HG02642 (cell line): ENCODE data around the gene BTRC.
"Not testable (repeated sequence)": the region's sequence is repeated elsewhere in the genome, so short reads cannot be mapped to it uniquely, and the experiment has no call there.

Experiments used
- ATAC-seq: cut with Tn5 transposase; IDR thresholded peaks from one replicate; pipeline ENCODE4 v1.9.1; 2021; ENCODE audit warnings: mild to moderate bottlenecking; ENCODE audit not compliant: unreplicated experiment, poor library complexity

BTRC gene

DNA sequence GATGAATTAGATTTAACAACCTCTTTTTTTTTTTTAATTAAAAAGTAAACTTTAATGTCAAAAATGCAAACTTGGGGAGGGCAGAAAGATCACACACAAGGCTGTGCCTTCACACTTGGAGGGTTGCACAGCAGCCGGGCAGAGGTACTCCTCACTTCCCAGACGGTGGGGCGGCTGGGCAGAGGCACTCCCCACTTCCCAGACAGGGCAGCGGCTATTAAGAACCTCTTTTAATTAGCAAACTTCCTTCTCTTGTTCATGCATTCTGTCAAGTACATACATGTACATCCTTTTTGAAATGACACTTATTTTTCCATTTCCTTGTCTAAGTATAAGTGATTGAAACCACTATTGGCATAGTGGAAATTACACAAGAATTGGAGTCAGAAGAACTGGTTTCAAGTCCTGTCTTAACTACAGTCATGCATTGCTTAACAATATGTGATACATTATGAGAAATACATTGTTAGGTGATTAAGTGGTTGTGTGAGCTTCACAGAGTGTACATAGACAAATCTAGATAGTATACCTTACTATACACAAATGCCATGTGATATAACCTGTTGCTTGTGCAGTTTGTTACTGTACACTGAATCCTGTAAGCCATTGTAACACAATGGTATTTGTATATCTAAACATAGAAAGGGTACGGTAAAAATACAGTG is 26.5 kb downstream of the BTRC start:
- ATAC-seq: no peak

DNA sequence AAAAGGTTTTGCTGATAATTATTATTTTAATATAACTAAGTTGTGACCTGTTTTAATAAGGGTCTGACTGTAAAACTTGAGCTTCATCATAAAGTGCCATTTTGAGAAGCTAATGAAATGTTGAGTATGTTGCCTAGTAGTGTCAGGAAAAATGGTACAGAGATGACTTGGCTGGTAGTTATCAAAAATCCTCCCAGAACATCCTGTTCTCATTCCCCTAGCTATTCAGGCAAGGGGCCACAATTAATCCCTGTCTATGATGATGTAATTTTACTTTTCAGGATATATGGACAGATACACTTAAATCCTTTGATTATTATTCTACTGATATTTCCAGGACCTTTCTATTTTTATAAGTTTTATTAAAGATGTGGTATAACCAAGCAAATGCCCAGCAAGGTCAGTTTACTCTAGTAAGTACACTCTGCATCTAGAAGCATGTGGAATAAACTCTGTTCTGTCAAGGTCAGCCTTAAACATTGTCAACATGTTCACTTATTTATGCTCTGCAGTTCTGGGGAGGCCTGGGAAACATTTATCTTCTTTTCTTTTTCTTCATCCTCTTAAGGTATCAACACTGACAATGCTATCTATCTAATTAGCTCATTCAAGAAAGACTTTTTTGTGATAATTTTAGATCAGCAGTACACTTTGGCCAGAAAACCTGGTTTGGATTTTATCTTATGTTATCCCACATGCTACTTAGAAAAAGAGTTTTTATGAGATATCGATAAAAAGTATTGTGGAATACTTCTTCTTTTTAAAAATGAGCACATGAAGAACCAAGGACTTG is 32.1 kb downstream of the BTRC start:
- ATAC-seq: no peak

DNA sequence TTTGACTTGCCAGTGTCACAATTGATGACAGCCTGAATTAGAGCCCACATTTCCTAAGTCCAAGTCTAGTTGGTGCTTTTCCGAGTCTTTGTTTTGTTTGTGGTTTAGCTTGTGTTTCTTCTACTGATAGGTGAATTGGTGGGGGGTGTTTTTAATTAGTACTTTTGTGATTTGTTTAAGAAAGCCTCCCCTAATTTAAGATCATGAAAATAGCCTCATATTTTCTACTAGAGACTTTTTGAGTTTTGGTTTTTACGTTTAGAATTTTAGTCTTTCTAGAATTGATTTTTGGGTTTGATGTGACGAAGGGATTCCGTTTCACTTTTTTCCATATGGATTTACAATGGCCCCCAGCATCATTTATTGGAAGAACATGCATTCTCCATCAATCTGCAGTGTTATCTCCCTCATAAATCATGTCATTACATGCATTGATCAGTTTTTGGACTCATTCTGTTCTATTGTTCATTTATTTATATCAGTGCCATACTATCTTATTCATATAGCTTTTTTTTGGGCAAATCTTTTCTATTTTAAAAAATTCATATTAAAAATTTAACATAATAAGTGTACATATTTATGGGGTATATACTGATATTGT is 32.8 kb downstream of the BTRC start:
- no peak for ATAC-seq

DNA sequence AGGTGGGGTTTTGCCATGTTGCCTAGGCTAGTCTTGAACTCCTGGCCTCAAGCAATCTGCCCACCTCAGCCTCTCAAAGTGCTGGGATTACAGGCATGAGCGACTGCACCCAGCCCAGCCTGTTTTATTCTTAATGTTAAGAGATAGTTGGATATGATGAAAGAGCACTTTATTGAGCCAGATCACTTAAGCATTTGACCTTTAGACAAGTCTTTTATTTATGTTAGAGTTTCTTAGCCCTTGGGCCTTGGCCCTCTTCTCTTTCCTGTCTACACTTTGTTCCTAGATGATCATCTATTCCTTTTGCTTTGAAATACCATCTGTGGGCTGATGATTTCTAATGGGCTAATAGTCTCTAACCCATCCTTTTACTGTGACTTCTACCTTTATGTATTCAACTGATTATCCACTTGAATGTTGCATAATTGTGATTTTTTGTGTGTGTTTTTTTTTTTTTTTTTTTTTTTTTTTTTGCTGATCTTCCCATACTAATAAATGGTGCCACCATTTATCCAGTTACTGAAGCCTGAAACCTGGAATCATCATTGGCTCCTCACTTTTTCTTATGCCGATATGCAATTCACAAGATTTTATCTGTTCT is 34.8 kb downstream of the BTRC start:
- no peak for ATAC-seq

DNA sequence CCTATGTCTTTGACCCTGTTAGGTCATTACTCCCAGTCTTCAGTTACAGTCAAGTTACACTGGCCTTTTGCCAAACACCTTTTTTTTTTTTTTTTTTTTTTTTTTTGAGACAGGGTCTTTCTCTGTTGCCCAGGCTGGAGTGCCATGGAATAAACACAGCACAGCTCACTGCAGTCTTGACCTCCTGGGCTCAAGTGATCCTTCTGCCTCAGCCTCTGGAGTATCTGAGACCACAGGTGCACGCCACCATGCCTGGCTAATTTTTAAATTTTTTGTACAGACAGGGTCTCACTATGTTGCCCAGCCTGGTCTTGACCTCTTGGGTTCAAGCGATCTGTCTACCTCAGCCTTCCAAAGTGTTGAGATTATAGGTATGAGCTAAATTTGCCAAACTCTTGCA is 35.6 kb downstream of the BTRC start:
- not testable (repeated sequence) for ATAC-seq

DNA sequence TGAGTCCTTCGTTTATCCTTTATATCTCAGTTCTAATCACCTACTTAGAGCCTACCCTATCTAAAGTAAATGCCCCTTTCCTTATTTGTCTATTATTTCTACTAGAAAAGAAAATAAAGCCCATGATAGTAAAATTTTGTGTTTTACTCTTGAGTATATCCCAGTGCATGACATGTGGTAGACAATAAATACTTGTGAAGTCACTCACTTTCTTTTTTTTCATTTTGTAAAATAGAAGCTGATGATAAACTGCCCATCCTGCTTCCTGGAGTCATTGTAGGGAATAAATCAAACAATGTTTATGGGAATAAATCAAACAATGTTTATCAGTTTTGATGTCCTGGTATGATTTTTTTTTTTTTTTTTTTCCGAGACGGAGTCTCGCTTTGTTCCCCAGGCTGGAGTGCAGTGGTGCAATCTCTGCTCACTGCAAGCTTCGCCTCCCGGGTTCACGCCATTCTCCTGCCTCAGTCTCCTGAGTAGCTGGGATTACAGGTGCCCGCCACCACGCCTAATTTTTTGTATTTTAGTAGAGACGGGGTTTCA is 36.1 kb downstream of the BTRC start:
- ATAC-seq: no peak

DNA sequence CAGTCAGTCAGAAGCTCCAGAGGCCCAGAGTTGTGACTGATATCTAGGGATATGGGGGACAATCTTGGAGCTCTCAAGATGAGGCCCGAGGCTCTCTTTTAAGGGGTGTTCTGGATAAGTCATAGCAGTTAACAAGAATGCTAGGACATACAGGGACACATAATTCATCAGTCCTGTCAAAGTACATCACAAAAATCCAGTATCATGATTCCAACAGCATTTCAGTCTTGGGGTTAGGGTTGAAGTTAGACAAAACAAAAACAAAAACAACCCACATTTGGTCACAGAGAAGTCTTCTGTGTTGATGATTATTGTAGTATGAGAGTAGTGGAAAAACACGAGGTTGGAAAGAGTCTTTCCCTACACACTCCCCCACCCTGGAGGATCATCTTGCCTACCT is 39.4 kb downstream of the BTRC start:
- ATAC-seq: no peak

DNA sequence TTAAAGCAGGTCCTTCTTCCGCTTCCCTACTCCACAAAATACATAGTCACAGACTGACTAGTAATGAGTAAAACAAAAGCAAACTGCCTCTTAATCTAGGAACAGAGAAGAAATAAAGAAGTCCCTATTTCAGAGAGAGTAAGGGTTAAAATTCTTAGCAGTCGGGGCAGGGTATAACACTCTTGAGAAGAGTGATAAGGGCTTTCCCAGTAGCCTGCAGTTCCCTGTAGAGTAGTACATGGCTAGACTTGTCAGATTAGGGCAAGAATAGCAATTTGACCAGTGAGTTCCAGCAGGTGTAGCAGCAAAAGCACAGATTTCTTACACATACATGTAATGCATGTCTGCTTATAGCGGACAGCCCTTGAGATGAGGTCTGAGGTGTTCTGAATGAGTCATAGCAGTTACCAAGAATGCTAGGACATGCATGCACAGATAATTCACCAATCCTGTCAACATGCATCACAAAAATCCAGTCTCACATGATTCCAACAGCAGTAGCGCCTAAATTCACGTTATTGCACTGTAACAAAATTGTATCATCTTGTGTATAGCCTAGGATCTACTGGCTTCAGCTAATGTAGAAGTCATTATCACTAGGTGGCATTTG is 40.7 kb downstream of the BTRC start:
- ATAC-seq: no peak

DNA sequence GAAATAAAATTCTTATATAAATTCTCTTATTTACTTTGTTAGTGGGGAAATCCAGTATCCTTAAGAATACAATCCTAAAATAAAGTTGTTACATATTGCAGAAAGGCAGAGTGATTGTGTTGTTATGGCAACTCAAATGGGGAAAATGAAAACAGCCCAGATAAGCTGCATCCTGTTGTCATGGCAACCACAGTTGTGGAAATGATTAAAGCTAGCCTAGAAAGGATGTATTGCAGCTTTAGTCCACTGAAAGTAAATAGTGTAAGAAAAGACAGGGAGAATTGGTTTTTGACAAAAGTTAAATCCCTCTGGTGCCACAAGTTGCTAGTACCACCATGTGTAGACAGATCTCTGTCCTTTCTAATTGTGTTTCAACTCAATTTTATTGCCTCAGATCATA is 43.2 kb downstream of the BTRC start:
- no peak for ATAC-seq

DNA sequence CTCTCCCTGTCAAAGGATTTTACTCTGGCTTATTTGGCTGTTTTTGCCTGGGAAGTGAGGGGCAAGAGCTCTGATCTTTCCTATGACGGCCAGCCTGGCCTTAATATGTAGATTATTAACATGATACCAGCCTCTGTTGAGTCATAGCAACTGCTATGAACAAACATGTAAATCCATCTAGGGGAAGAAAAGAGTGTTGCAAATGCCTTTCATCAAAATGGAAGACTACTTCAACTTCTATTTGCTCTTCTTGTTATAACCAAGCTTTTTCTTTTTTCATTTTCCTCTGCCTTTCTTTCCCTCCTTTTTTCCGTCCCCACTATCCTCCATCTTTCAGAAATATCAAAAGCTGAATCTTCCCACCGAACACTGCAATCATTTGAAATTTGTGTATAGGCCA is 46.6 kb downstream of the BTRC start:
- no peak for ATAC-seq

DNA sequence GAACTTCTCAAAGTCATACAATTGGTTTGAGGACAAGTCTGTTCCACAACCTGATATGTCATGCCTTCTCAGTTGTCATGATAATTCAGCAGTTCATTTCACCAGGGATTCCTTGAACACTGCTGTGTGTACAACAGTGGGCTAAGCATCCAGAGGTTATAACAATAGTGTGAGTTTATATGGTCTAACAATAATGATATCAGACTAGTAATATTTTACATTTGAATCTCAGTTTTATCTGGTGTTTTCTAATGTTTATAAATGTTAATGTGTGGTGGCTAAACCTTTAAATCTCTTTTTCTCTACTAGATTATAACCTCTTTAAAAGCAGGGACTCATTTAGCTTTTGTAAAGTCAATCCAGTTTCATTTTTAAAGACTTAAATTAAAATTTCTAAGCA is 48.7 kb downstream of the BTRC start:
- no peak for ATAC-seq

DNA sequence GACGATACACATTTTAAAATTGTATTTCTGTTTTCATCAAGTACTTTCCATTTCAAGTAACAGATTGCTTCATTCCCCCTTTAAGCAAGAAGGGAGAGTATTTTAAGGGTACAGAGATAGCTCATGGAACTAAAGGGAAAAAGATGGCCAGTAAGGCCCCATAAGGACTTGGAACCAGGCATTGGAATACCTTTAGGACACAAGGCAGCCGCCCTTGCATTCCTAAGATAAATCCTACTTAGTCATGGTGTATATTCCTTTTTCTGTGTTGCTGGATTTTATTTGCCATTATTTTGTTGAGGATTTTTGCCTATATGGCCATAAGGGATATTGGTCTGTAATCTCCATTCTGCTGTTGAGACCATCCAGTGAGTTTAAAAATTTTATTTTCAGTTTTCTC is 49.2 kb downstream of the BTRC start:
- ATAC-seq: no peak

DNA sequence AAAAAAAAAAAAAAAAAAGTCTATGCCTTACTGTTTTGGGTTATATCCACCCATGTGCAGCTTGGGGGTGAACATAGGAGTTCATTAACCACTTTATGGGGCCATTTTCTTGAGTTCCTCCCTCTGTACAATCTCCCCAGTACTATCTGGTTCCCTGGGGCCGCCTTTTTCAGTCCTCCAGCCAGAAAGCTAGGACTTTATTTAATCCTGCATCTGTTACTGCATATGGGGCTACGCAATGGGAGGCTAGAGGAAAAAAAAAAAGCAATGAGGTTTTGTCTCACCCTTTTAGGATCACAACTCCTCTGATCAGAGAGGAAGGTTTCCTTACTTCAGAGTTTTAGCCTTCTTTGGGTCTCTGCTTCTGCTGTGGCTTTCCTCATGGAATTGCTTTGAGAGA is 51.0 kb downstream of the BTRC start:
- no peak for ATAC-seq

DNA sequence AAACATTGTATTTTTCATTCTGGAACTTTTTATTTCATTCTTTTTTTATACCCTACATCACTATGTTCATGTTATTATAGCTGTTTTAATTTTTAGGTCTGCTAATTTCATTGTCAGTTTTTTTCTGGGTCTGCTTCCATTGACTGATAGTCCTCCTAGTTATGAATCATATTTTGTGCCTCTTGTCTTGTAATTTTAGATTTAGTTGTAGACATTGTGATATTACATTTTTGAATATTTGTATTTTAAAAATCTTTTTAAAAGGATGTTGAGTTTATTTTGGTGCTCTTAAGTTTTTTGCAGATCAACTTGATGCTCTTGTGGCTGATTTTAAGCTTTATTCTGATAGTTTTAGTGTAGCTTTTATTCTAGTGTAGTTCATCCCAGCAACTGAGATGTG is 57.6 kb downstream of the BTRC start:
- ATAC-seq: no peak

DNA sequence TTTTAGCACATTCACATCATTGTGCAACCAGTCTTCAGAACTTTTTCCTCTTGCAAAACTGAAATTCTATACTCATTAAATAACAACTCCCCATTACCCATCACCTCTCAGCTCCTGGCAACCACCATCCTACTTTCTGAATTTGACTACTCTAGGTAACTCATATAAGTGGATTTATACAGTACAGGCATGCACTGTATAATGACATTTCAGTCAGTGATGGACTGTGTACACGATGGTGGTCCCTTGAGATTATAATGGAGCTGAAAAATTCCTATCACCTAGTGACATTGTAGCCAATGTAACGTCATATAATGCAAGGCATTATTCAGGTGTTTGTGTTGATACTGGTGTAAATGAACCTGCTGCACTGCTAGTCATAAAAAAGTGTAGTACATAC is 60.1 kb downstream of the BTRC start:
- no peak for ATAC-seq

DNA sequence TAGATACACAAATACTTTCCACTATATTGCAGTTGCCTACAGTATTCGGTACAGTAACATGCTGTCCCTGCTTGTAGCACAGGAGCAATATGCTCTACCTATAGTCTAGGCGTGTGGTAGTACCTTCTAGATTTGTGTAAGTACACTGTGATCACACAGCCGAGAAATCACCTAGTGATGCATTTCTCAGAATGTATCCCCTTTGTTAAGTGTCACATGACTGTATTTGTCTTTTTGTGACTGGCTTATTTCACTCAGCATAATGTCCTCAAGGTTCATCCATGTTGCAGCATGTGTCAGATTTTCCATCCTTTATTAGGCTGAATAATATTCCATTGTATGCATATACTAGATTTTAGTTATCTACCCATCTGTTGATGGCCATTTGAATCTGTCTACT is 61.9 kb downstream of the BTRC start:
- ATAC-seq: no peak

DNA sequence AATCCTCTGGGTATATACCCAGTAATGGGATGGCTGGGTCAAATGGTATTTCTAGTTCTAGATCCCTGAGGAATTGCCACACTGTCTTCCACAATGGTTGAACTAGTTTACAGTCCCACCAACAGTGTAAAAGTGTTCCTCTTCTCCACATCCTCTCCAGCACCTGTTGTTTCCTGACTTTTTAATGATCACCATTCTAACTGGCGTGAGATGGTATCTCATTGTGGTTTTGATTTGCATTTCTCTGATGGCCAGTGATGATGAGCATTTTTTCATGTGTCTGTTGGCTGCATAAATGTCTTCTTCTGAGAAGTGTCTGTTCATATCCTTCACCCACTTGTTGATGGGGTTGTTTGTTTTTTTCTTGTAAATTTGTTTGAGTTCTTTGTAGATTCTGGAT is 68.0 kb downstream of the BTRC start:
- ATAC-seq: not testable (repeated sequence)

DNA sequence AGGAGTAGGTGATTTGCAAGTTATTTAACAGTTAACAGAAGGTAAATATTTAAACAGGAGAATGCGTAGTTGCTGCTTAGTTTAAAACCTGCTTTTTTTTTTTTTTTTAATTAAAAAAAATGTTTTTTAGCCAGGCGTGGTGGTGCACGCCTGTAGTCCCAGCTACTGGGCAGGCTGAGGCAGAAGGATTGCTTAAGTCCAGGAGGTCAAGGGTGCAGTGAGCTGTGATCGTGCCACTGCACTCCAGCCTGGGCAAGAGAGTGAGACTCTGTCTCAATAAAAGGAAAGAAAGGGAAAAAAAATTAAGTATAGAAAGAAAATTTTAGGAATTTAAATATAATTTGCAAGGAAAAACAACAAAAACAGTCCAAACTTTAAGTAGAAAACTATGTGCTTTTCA is 71.6 kb downstream of the BTRC start:
- no peak for ATAC-seq

DNA sequence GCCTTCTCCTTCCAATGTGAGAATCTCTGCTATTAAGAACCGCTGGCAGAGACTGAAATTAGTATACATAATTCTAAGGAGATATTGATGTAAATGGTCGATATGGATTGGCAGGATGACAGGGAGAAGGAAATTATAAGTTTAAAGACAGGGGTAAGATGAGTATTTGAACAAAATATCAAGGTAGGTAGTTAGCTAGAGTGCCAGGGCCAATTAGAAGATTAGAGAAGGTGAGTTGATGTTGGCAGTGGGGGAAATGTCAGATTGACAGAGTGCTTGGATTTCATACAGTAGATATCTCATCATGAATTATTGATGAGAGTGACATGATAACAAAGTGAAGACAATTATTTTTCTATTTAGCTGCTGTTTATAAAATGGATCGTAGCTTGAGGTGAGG is 74.1 kb downstream of the BTRC start:
- no peak for ATAC-seq

DNA sequence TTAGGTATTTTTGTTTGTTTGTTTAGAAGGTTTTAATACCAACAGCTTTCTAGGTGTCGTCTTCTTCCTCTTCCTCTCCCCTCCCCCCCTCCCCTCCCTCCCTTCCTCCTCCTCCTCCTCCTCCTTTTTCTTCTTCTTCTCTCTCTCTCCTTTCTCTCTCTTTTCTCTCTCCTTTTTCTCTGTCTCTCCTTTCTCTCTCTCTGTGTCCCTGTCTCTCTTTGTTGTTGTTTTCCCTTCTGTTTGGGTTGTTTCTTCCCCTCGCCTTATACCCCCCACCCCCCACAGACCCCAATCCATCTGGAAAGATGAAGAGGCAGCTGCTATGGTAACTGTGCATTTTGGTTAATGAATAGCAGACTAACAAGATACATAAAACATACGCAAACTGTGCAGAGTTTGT is 75.5 kb downstream of the BTRC start:
- no peak for ATAC-seq

DNA sequence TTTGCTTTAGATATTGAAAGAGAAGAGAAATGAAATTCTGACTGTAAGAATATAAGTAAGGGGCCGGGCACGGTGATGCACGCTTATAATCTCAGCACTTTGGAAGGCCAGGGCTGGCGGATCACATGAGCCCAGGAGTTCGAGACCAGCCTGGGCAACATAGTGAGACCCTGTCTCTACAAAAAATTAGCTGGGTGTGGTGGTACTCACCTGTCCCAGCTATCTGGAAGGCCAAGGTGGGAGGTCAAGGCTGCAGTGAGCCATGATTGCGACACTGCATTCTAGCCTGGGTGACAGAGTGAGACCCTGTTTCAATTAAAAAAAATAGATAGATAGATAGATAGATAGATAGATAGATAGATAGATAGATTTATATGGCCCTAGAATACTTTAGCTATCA is 82.3 kb downstream of the BTRC start:
- no peak for ATAC-seq
